ELF-1 (cell line): ENCODE results near the gene UBQLN4.
A peak's percentile ranks its signal among the peaks of the same experiment; 100 is the strongest.
"Not testable (repeated sequence)": the region's sequence is repeated elsewhere in the genome, so short reads cannot be mapped to it uniquely, and the experiment has no call there.

Experiments
- DNase-seq: peaks from one replicate; pipeline ENCODE4 v3.0.0-alpha.2; 2016; ENCODE audit warnings: low read depth, low spot score

UBQLN4 gene

GRCh38 chr1:156081180-156081916 lies 27.8 kb upstream of the UBQLN4 start:
- peak; percentile 53 for DNase-seq

- DNase-seq: peak; percentile 44
Observed at GRCh38 chr1:156080863-156081179, 27.2 kb upstream of the UBQLN4 start.

- no peak for DNase-seq
Observed at GRCh38 chr1:156080241-156080862, 26.8 kb upstream of the UBQLN4 start.

- DNase-seq: no peak
Observed at GRCh38 chr1:156079762-156080161, 26.2 kb upstream of the UBQLN4 start.

GRCh38 chr1:156078728-156079127 lies 25.1 kb upstream of the UBQLN4 start:
- no peak for DNase-seq

GRCh38 chr1:156077430-156077760 lies 23.8 kb upstream of the UBQLN4 start:
- DNase-seq: peak; percentile 66

- peak; percentile 92 for DNase-seq
Observed at GRCh38 chr1:156076609-156077429, 23.2 kb upstream of the UBQLN4 start.

GRCh38 chr1:156075775-156076204 lies 22.2 kb upstream of the UBQLN4 start:
- DNase-seq: peak; percentile 16

GRCh38 chr1:156075162-156075561 lies 21.6 kb upstream of the UBQLN4 start:
- no peak for DNase-seq

GRCh38 chr1:156074661-156075060 lies 21.1 kb upstream of the UBQLN4 start:
- peak; percentile 35 for DNase-seq

- peak; percentile 82 for DNase-seq
Observed at GRCh38 chr1:156073740-156074139, 20.1 kb upstream of the UBQLN4 start.

- DNase-seq: no peak
Observed at GRCh38 chr1:156073110-156073687, 19.6 kb upstream of the UBQLN4 start.

GRCh38 chr1:156072251-156072650 lies 18.7 kb upstream of the UBQLN4 start:
- DNase-seq: no peak

- DNase-seq: not testable (repeated sequence)
Observed at GRCh38 chr1:156071332-156071816, 17.8 kb upstream of the UBQLN4 start.

- no peak for DNase-seq
Observed at GRCh38 chr1:156070548-156070947, 16.9 kb upstream of the UBQLN4 start.

- no peak for DNase-seq
Observed at GRCh38 chr1:156069490-156070455, 16.2 kb upstream of the UBQLN4 start.

- no peak for DNase-seq
Observed at GRCh38 chr1:156067262-156067661, 13.7 kb upstream of the UBQLN4 start.

- DNase-seq: no peak
Observed at GRCh38 chr1:156065871-156066270, 12.3 kb upstream of the UBQLN4 start.

- DNase-seq: no peak
Observed at GRCh38 chr1:156065212-156065611, 11.6 kb upstream of the UBQLN4 start.

GRCh38 chr1:156064615-156065014 lies 11.0 kb upstream of the UBQLN4 start:
- DNase-seq: no peak

GRCh38 chr1:156063997-156064285 lies 10.3 kb upstream of the UBQLN4 start:
- no peak for DNase-seq
